A549 (cell line): ENCODE results near the gene COMMD7. TPM values are rescaled to one million over a fixed set of nuclear protein-coding genes. Genes with fewer than 3 reads are reported as not detected.
A peak's percentile ranks its signal among the peaks of the same experiment; 100 is the strongest.

Experiments
- ATAC-seq, 2 experiments: fragments of 200-7000 bp in 1 of 2; fragments of >200 bp in 1 of 2; cut with Nextera tagmentation in 1 of 2; cut with Tn5 transposase in 1 of 2; 3 replicates each; pipeline versions ENCODE4 v1.8.0 to v1.9.1; 2018 to 2020; ENCODE audit warnings: mild to moderate bottlenecking in 1 of 2, moderate library complexity in 1 of 2
- CTCF ChIA-PET: fragments of 300-600 bp; sonication (Branson Sonifier 250); formaldehyde crosslinking; extraction: SDS; loops from one replicate; lab custom pipeline; 2021; ENCODE audit warnings: antibody characterized with exemption, inconsistent platforms; lab: Yijun Ruan, JAX
- POLR2A ChIA-PET: fragments of 350-600 bp; formaldehyde crosslinking; extraction: SDS; loops from one replicate; lab custom pipeline; 2021; ENCODE audit warnings: antibody characterized with exemption, inconsistent platforms; lab: Yijun Ruan, JAX
- DNase-seq, 2 experiments: peaks; one replicate each; pipeline versions ENCODE4 v3.0.0 to v3.0.0-alpha.2; 2011 to 2016; ENCODE audit warnings: low read depth in 1 of 2, low spot score in 1 of 2
- FAIRE-seq: peaks from 2 replicates; lab custom pipeline; 2011; peaks lifted over from hg19 to GRCh38; lab: Jason Lieb, UNC
- H3K27ac ChIP-seq, 2 experiments: fragments of >200 bp; sonication (Bioruptor Twin); formaldehyde crosslinking; 3 replicates each; pipeline ENCODE4 v1.5.1; 2016 to 2017
- H3K4me1 ChIP-seq: fragments of >200 bp; sonication (Bioruptor Twin); formaldehyde crosslinking; 3 replicates; pipeline ENCODE4 v1.6.1; 2016
- H3K4me2 ChIP-seq: fragments of >200 bp; sonication (Bioruptor Twin); formaldehyde crosslinking; 3 replicates; pipeline ENCODE4 v1.6.1; 2016
- H3K4me3 ChIP-seq: fragments of >200 bp; sonication (Bioruptor Twin); formaldehyde crosslinking; 3 replicates; pipeline ENCODE4 v1.5.1; 2016
- H3K9me3 ChIP-seq: fragments of >200 bp; sonication (Bioruptor Twin); formaldehyde crosslinking; 3 replicates; pipeline ENCODE4 v1.6.1; 2016
- ATOH8 ChIP-seq: fragments of 250-450 bp; sonication (Bioruptor Pico); IDR thresholded peaks from 2 replicates; pipeline ENCODE4 v1.5.0; 2020; ENCODE audit warnings: low read depth, mild to moderate bottlenecking, moderate library complexity
- BHLHE40 ChIP-seq: IDR thresholded peaks from 2 replicates; pipeline ENCODE4 v1.6.1; 2012; ENCODE audit warnings: low read depth, low read length, inconsistent platforms
- CBX8 ChIP-seq: fragments of 200-600 bp; sonication (generic); IDR thresholded peaks from 2 replicates; pipeline ENCODE4 v1.6.1; 2016
- CEBPB ChIP-seq, 2 experiments: fragments of >200 bp in 1 of 2; sonication (Bioruptor Twin) in 1 of 2; formaldehyde crosslinking in 1 of 2; IDR thresholded peaks; 2 replicates each; pipeline ENCODE4 v1.6.1; 2012 to 2016
- CHD4 ChIP-seq: fragments of 200-600 bp; sonication (generic); IDR thresholded peaks from 2 replicates; pipeline ENCODE4 v1.6.1; 2016; ENCODE audit warnings: antibody characterized with exemption, mild to moderate bottlenecking, borderline replicate concordance
- EHF ChIP-seq: fragments of 250-450 bp; sonication (Bioruptor Pico); IDR thresholded peaks from 2 replicates; pipeline ENCODE4 v1.5.0; 2020; ENCODE audit warnings: mild to moderate bottlenecking
- ESRRA ChIP-seq: fragments of 150-350 bp; IDR thresholded peaks from 2 replicates; pipeline ENCODE4 v1.6.1; 2014; ENCODE audit warnings: mild to moderate bottlenecking, low read length, borderline replicate concordance
- FOSL2 ChIP-seq, 2 experiments: fragments of 450-650 bp in 1 of 2; fragments of >200 bp in 1 of 2; sonication (Bioruptor Twin) in 1 of 2; formaldehyde crosslinking; IDR thresholded peaks; 2 replicates each; pipeline versions ENCODE4 v1.5.0 to v1.6.1; 2016 to 2020; ENCODE audit warnings: mild to moderate bottlenecking in 1 of 2, moderate library complexity in 1 of 2
- HEYL ChIP-seq: fragments of 250-450 bp; sonication (Bioruptor Pico); IDR thresholded peaks from 2 replicates; pipeline ENCODE4 v1.8.0; 2021; ENCODE audit warnings: mild to moderate bottlenecking, moderate library complexity
- HOXA7 ChIP-seq: fragments of 250-450 bp; sonication (Bioruptor Pico); IDR thresholded peaks from 2 replicates; pipeline ENCODE4 v1.5.0; 2020; ENCODE audit warnings: mild to moderate bottlenecking, moderate library complexity
- HOXB13 ChIP-seq: fragments of 250-450 bp; sonication (Bioruptor Pico); IDR thresholded peaks from 2 replicates; pipeline ENCODE4 v1.5.0; 2020; ENCODE audit warnings: low read depth, mild to moderate bottlenecking, moderate library complexity
- HOXB5 ChIP-seq: fragments of 250-450 bp; sonication (Bioruptor Pico); IDR thresholded peaks from 2 replicates; pipeline ENCODE4 v1.5.0; 2020; ENCODE audit warnings: mild to moderate bottlenecking, moderate library complexity
- KDM1A ChIP-seq: fragments of 200-600 bp; sonication (generic); IDR thresholded peaks from 2 replicates; pipeline ENCODE4 v1.6.1; 2016; ENCODE audit warnings: low read depth, mild to moderate bottlenecking
- KDM5A ChIP-seq: fragments of 200-600 bp; sonication (generic); IDR thresholded peaks from 2 replicates; pipeline ENCODE4 v1.6.1; 2016; ENCODE audit warnings: antibody characterized with exemption, mild to moderate bottlenecking
- NFE2L2 ChIP-seq: fragments of 150-350 bp; conservative IDR thresholded peaks from 2 replicates; pipeline ENCODE4 v1.6.1; 2014; ENCODE audit warnings: low read length
- NR3C1 ChIP-seq: fragments of >200 bp; sonication (Bioruptor Twin); formaldehyde crosslinking; IDR thresholded peaks from 3 replicates; pipeline ENCODE4 v1.6.1; 2017
- PBX3 ChIP-seq: IDR thresholded peaks from 2 replicates; pipeline ENCODE4 v1.6.1; 2012
- RFX5 ChIP-seq: fragments of 450-650 bp; IDR thresholded peaks from 2 replicates; pipeline ENCODE4 v1.7.1; 2014; ENCODE audit warnings: antibody characterized with exemption, mild to moderate bottlenecking, moderate library complexity
- RNF2 ChIP-seq: fragments of 200-600 bp; sonication (generic); IDR thresholded peaks from 2 replicates; pipeline ENCODE4 v1.6.1; 2016; ENCODE audit warnings: low read depth, mild to moderate bottlenecking, antibody characterized with exemption, moderate library complexity, borderline replicate concordance
- SREBF2 ChIP-seq: fragments of 450-650 bp; IDR thresholded peaks from 2 replicates; pipeline ENCODE4 v1.6.1; 2014; ENCODE audit warnings: mild to moderate bottlenecking, moderate library complexity
- USF2 ChIP-seq: fragments of 450-650 bp; IDR thresholded peaks from 2 replicates; pipeline ENCODE4 v1.6.1; 2014; ENCODE audit warnings: antibody characterized with exemption
- ZFP36 ChIP-seq: fragments of 450-650 bp; IDR thresholded peaks from 2 replicates; pipeline ENCODE4 v1.6.1; 2014; ENCODE audit warnings: borderline replicate concordance; ENCODE audit not compliant: partially characterized antibody
- WGBS: methylation state at CpG from one replicate; pipeline ENCODE4 v1.1.6; 2017; ENCODE audit errors: missing lambda C conversion rate; 5-methylcytosine and 5-hydroxymethylcytosine counted together
- polyA plus RNA-seq, 4 experiments: library from polyadenylated mRNA; depleted of rRNA in 3 of 4; stranded (reverse); fragments of >200 nt; fragmentation: RNase III in 1 of 4; extraction: RNeasy Plus Mini Kit Qiagen cat#74134 plus additional on column Dnase treatment in 1 of 4; gene quantifications; 2 replicates in 3 of 4; 3 replicates in 1 of 4; pipeline ENCODE4 v1.2.3, GENCODE V29; 2011 to 2017

Gene COMMD7
- polyA plus RNA-seq, 2 of the 4 experiments (the other 2 are of a cell fraction), result 55.7 to 74.1 TPM

GRCh38 chr20:32780278-32780677, 37.0 kb upstream of the COMMD7 start:
- DNase-seq (no peak), FAIRE-seq (no peak), ATAC-seq (no peak)
- CTCF ChIA-PET, result interaction anchor here (1.6 to 9.2 kb wide), 3 partner anchors 11 to 258 kb away, joined by 5 to 396 read pairs (median 82); partner anchors contain the start of gene C20orf203
- H3K4me3 ChIP-seq, result no peak overlapping the region
- POLR2A ChIA-PET, result no interaction called here
- H3K4me1 ChIP-seq, result peaks cover 35% of the 10 kb centered on the region
- no peaks in the 10 kb centered on the region for H3K9me3 ChIP-seq
- 90% methylated on average over 16 of the region's 16 CpGs for WGBS
- TF ChIP-seq ATOH8 (CRISPR knock-in tag) (no peak), ESRRA (no peak), FOSL2 (IDR thresholded peaks at IDR 0.05) (no peak), FOSL2 (CRISPR knock-in tag; IDR thresholded peaks at IDR 0.05) (no peak), HOXA7 (CRISPR knock-in tag) (no peak), CEBPB (IDR thresholded peaks at IDR 0.05) (no peak), RNF2 (no peak), NR3C1 (no peak), HEYL (CRISPR knock-in tag) (no peak), USF2 (no peak), HOXB5 (CRISPR knock-in tag) (no peak), CBX8 (no peak), PBX3 (no peak), EHF (CRISPR knock-in tag) (no peak), RFX5 (no peak), NFE2L2 (no peak), HOXB13 (CRISPR knock-in tag) (no peak), CHD4 (no peak), SREBF2 (no peak), ZFP36 (no peak)
- TF ChIP-seq, all 56 proteins: peak for 0
- no peak overlapping the region for H3K4me2 ChIP-seq
- no peak overlapping the region for H3K27ac ChIP-seq

GRCh38 chr20:32779500-32780211, 36.4 kb upstream of the COMMD7 start:
- ATAC-seq, result no peak
- no peak for FAIRE-seq
- Histone ChIP-seq H3K9me3 (no peaks in the 10 kb centered on the region), H3K4me3 (no peak overlapping the region), H3K4me2 (no peak overlapping the region), H3K4me1 (peaks cover 39% of the 10 kb centered on the region), H3K27ac (0 out of 6 replicates have a peak overlapping the region, but pooled peaks of 1 of the 2 experiments have one; percentile 12)
- CTCF ChIA-PET, result interaction anchor here (0.6 to 9.2 kb wide), 23 partner anchors 11 to 1412 kb away, joined by 3 to 396 read pairs (median 7); partner anchors contain the start of genes C20orf203 and DNMT3B
- no peak for DNase-seq
- POLR2A ChIA-PET, result interaction anchor here (1.5 kb wide), 1 partner anchor 36 kb away, joined by 3 read pairs; the partner anchor contains the start of gene COMMD7
- WGBS, result 100% methylated on average over 5 of the region's 10 CpGs
- no peak for TF ChIP-seq BHLHE40
- TF ChIP-seq KDM1A, result no peak
- no peak for TF ChIP-seq KDM5A
